Measurements from ENCODE around the gene ATG16L1. TPM values are rescaled to one million over a fixed set of nuclear protein-coding genes. Genes with fewer than 3 reads are reported as not detected.

ATG16L1 gene
- total RNA-seq, 2 experiments from 2014 or later, result 23.0 to 24.6 TPM

- H3K9me3 Mint-ChIP-seq (ENCODE audit: low read depth), result no peaks in the 10 kb centered on the region
- no peaks in the 10 kb centered on the region for H3K27me3 Mint-ChIP-seq
- peaks cover 53% of the 10 kb centered on the region for H3K4me1 Mint-ChIP-seq
- no peak for ATAC-seq
- H3K4me3 Mint-ChIP-seq, result no peak overlapping the region
- DNase-seq, result no peak
- peaks cover 2% of the 10 kb centered on the region for H3K36me3 Mint-ChIP-seq (ENCODE audit: low read depth)
- ChIA-PET CTCF (interaction anchor here (0.6 to 1.2 kb wide), 6 partner anchors 11 to 656 kb away, joined by 3 to 4 read pairs (median 3); no protein-coding TSS in a partner anchor), POLR2A (interaction anchor here (0.6 kb wide), 1 partner anchor 320 kb away, joined by 3 read pairs; no protein-coding TSS in a partner anchor)
- peak overlapping the region; percentile 95 for H3K27ac Mint-ChIP-seq
- intact Hi-C loops (cut with DNase I, micrococcal nuclease), result loop anchor here in 1 of 2 experiments (1.0 kb wide), 5 partner anchors 13 to 641 kb away; partner anchors contain the start of gene INPP5D
Measured at GRCh38 chr2:233247116-233247515, 4.4 kb upstream of the ATG16L1 start.

- Mint-ChIP-seq H3K4me1 (peaks cover 51% of the 10 kb centered on the region), H3K36me3 (ENCODE audit: low read depth) (peaks cover 2% of the 10 kb centered on the region), H3K27me3 (no peaks in the 10 kb centered on the region), H3K27ac (peak overlapping the region; percentile 95), H3K4me3 (peak overlapping the region; percentile 15), H3K9me3 (ENCODE audit: low read depth) (no peaks in the 10 kb centered on the region)
- intact Hi-C loops (cut with DNase I, micrococcal nuclease), result loop anchor here (1.0 to 2.0 kb wide), 6 partner anchors 13 to 641 kb away; partner anchors contain the start of gene INPP5D (in 1 of the 2)
- ChIA-PET POLR2A (no interaction called here), CTCF (interaction anchor here (0.7 to 1.2 kb wide), 2 partner anchors 11 to 193 kb away, joined by 3 to 4 read pairs; no protein-coding TSS in a partner anchor)
- ATAC-seq (peak; percentile 90), DNase-seq (peak; percentile 81)
Measured at GRCh38 chr2:233247744-233248143, 3.7 kb upstream of the ATG16L1 start.

GRCh38 chr2:233248999-233249398, 2.5 kb upstream of the ATG16L1 start:
- H3K27me3 Mint-ChIP-seq, result no peaks in the 10 kb centered on the region

GRCh38 chr2:233250568-233250967, 905 bp upstream of the ATG16L1 start:
- Mint-ChIP-seq H3K4me3 (peak overlapping the region; percentile 85), H3K27me3 (no peaks in the 10 kb centered on the region), H3K4me1 (peaks cover 68% of the 10 kb centered on the region), H3K36me3 (ENCODE audit: low read depth) (peaks cover 15% of the 10 kb centered on the region), H3K27ac (peak overlapping the region; percentile 98), H3K9me3 (ENCODE audit: low read depth) (no peaks in the 10 kb centered on the region)
- ATAC-seq, result no peak
- intact Hi-C loops (cut with DNase I, micrococcal nuclease), result loop anchor here (2.0 to 10.0 kb wide), 7 partner anchors 102 to 1543 kb away; partner anchors contain the start of genes DGKD (in 1 of the 2), EIF4E2 (in 1 of the 2), HJURP (in 1 of the 2) and INPP5D (in 1 of the 2)
- DNase-seq, result no peak
- CTCF ChIA-PET, result interaction anchor here (0.8 to 4.3 kb wide), 14 partner anchors 13 to 398 kb away, joined by 3 to 16 read pairs (median 3); partner anchors contain the start of gene INPP5D
- POLR2A ChIA-PET, result no interaction called here

More at GRCh38 chr2:233248999-233249398, 2.5 kb upstream of the ATG16L1 start:
- intact Hi-C loops (cut with DNase I, micrococcal nuclease), result loop anchor here in 1 of 2 experiments (2.0 kb wide), 1 partner anchor 18 kb away; no protein-coding TSS in a partner anchor
- Mint-ChIP-seq H3K9me3 (ENCODE audit: low read depth) (no peaks in the 10 kb centered on the region), H3K27ac (peak overlapping the region; percentile 72), H3K36me3 (ENCODE audit: low read depth) (peaks cover 8% of the 10 kb centered on the region), H3K4me1 (peaks cover 58% of the 10 kb centered on the region), H3K4me3 (no peak overlapping the region)
- no peak for ATAC-seq
- ChIA-PET CTCF (interaction anchor here (0.6 to 4.3 kb wide), 5 partner anchors 19 to 912 kb away, joined by 3 to 16 read pairs (median 3); partner anchors contain the start of gene INPP5D), POLR2A (no interaction called here)
- no peak for DNase-seq

GRCh38 chr2:233250985-233251305, 528 bp upstream of the ATG16L1 start:
- peaks cover 15% of the 10 kb centered on the region for H3K36me3 Mint-ChIP-seq (ENCODE audit: low read depth)
- no peaks in the 10 kb centered on the region for H3K27me3 Mint-ChIP-seq
- H3K9me3 Mint-ChIP-seq (ENCODE audit: low read depth), result no peaks in the 10 kb centered on the region
- H3K27ac Mint-ChIP-seq, result peak overlapping the region; percentile 98
- H3K4me1 Mint-ChIP-seq, result peaks cover 70% of the 10 kb centered on the region
- ATAC-seq (no peak), DNase-seq (no peak)
- ChIA-PET CTCF (interaction anchor here (0.6 to 4.3 kb wide), 16 partner anchors 12 to 398 kb away, joined by 3 to 16 read pairs (median 3); partner anchors contain the start of gene INPP5D), POLR2A (interaction anchor here (1.0 to 1.1 kb wide), 2 partner anchors 17 to 191 kb away, joined by 4 read pairs; partner anchors contain the start of gene INPP5D)
- intact Hi-C loops (cut with DNase I, micrococcal nuclease), result loop anchor here (1.0 to 10.0 kb wide), 17 partner anchors 17 to 1544 kb away; partner anchors contain the start of genes EIF4E2 (in 2 of the 2), TIGD1 (in 2 of the 2), DGKD (in 1 of the 2) and GIGYF2 (in 1 of the 2)
- peak overlapping the region; percentile 85 for H3K4me3 Mint-ChIP-seq

- H3K9me3 Mint-ChIP-seq (ENCODE audit: low read depth), result no peaks in the 10 kb centered on the region
- intact Hi-C loops (cut with DNase I, micrococcal nuclease), result loop anchor here (2.0 to 10.0 kb wide), 6 partner anchors 100 to 1545 kb away; partner anchors contain the start of genes DGKD (in 1 of the 2), EIF4E2 (in 1 of the 2), HJURP (in 1 of the 2) and PDE6D (in 1 of the 2)
Measured at GRCh38 chr2:233252227-233252626, 754 bp downstream of the ATG16L1 start.

GRCh38 chr2:233255151-233255550, 3.7 kb downstream of the ATG16L1 start:
- POLR2A ChIA-PET, result no interaction called here
- Mint-ChIP-seq H3K9me3 (ENCODE audit: low read depth) (no peaks in the 10 kb centered on the region), H3K36me3 (ENCODE audit: low read depth) (peaks cover 43% of the 10 kb centered on the region), H3K27me3 (no peaks in the 10 kb centered on the region), H3K27ac (peak overlapping the region; percentile 8), H3K4me3 (no peak overlapping the region), H3K4me1 (peaks cover 58% of the 10 kb centered on the region)
- ATAC-seq, result no peak
- CTCF ChIA-PET, result interaction anchor here (1.1 to 3.5 kb wide), 2 partner anchors 13 to 194 kb away, joined by 3 to 19 read pairs; no protein-coding TSS in a partner anchor
- intact Hi-C loops (cut with DNase I, micrococcal nuclease), result loop anchor here (10.0 kb wide), 2 partner anchors 490 to 600 kb away; partner anchors contain the start of gene HJURP (in 1 of the 2)
- no peak for DNase-seq

More at GRCh38 chr2:233252227-233252626, 754 bp downstream of the ATG16L1 start:
- Mint-ChIP-seq H3K27ac (peak overlapping the region; percentile 87), H3K4me3 (peak overlapping the region; percentile 85), H3K27me3 (no peaks in the 10 kb centered on the region), H3K36me3 (ENCODE audit: low read depth) (peaks cover 20% of the 10 kb centered on the region), H3K4me1 (peaks cover 60% of the 10 kb centered on the region)
- POLR2A ChIA-PET, result no interaction called here
- CTCF ChIA-PET, result interaction anchor here (1.3 to 4.3 kb wide), 5 partner anchors 14 to 193 kb away, joined by 3 to 16 read pairs (median 5); no protein-coding TSS in a partner anchor
- ATAC-seq (no peak), DNase-seq (no peak)

- Mint-ChIP-seq H3K4me1 (peaks cover 53% of the 10 kb centered on the region), H3K9me3 (ENCODE audit: low read depth) (no peaks in the 10 kb centered on the region), H3K27me3 (no peaks in the 10 kb centered on the region), H3K4me3 (no peak overlapping the region), H3K27ac (no peak overlapping the region), H3K36me3 (ENCODE audit: low read depth) (peaks cover 46% of the 10 kb centered on the region)
- intact Hi-C loops (cut with DNase I, micrococcal nuclease), result loop anchor here (10.0 kb wide), 2 partner anchors 491 to 599 kb away; partner anchors contain the start of gene HJURP (in 1 of the 2)
- ATAC-seq (no peak), DNase-seq (no peak)
- ChIA-PET CTCF (interaction anchor here (0.6 to 3.5 kb wide), 7 partner anchors 10 to 403 kb away, joined by 3 to 19 read pairs (median 3); no protein-coding TSS in a partner anchor), POLR2A (no interaction called here)
Measured at GRCh38 chr2:233256048-233256447, 4.6 kb downstream of the ATG16L1 start.

- H3K36me3 Mint-ChIP-seq (ENCODE audit: low read depth), result peaks cover 61% of the 10 kb centered on the region
- DNase-seq (no peak), ATAC-seq (no peak)
- CTCF ChIA-PET, result interaction anchor here (2.3 kb wide), 1 partner anchor 405 kb away, joined by 5 read pairs; no protein-coding TSS in a partner anchor
- H3K9me3 Mint-ChIP-seq (ENCODE audit: low read depth), result no peaks in the 10 kb centered on the region
- POLR2A ChIA-PET, result no interaction called here
- no peak overlapping the region for H3K4me3 Mint-ChIP-seq
- intact Hi-C loops (cut with DNase I, micrococcal nuclease), result loop anchor here (10.0 kb wide), 2 partner anchors 493 to 597 kb away; partner anchors contain the start of gene HJURP (in 1 of the 2)
- H3K27me3 Mint-ChIP-seq, result no peaks in the 10 kb centered on the region
- H3K27ac Mint-ChIP-seq, result no peak overlapping the region
- H3K4me1 Mint-ChIP-seq, result peaks cover 58% of the 10 kb centered on the region
Measured at GRCh38 chr2:233258211-233258610, 6.7 kb downstream of the ATG16L1 start.

- Mint-ChIP-seq H3K4me1 (peaks cover 45% of the 10 kb centered on the region), H3K4me3 (no peak overlapping the region), H3K27ac (peak overlapping the region; percentile 80), H3K9me3 (ENCODE audit: low read depth) (no peaks in the 10 kb centered on the region), H3K36me3 (ENCODE audit: low read depth) (peaks cover 64% of the 10 kb centered on the region), H3K27me3 (no peaks in the 10 kb centered on the region)
- DNase-seq, result no peak
- no peak for ATAC-seq
- ChIA-PET POLR2A (no interaction called here), CTCF (no interaction called here)
- intact Hi-C loops (cut with DNase I, micrococcal nuclease), result loop anchor here (10.0 kb wide), 2 partner anchors 495 to 595 kb away; partner anchors contain the start of gene HJURP (in 1 of the 2)
Measured at GRCh38 chr2:233259730-233260129, 8.3 kb downstream of the ATG16L1 start.

- Mint-ChIP-seq H3K36me3 (ENCODE audit: low read depth) (peaks cover 65% of the 10 kb centered on the region), H3K27me3 (no peaks in the 10 kb centered on the region), H3K4me1 (peaks cover 37% of the 10 kb centered on the region), H3K9me3 (ENCODE audit: low read depth) (no peaks in the 10 kb centered on the region), H3K4me3 (no peak overlapping the region), H3K27ac (peak overlapping the region; percentile 79)
- ATAC-seq (no peak), DNase-seq (no peak)
- POLR2A ChIA-PET, result no interaction called here
- intact Hi-C loops (cut with DNase I, micrococcal nuclease), result no loop called here
- CTCF ChIA-PET, result interaction anchor here (1.2 kb wide), 1 partner anchor 206 kb away, joined by 3 read pairs; no protein-coding TSS in a partner anchor
Measured at GRCh38 chr2:233260661-233261060, 9.2 kb downstream of the ATG16L1 start.
